HG03103 (cell line): Measurements from ENCODE around the gene L3MBTL4.

Experiments used
- ATAC-seq: cut with Tn5 transposase; IDR thresholded peaks from one replicate; pipeline ENCODE4 v1.9.1; 2021; ENCODE audit warnings: low read depth; ENCODE audit not compliant: unreplicated experiment

Gene L3MBTL4

DNA sequence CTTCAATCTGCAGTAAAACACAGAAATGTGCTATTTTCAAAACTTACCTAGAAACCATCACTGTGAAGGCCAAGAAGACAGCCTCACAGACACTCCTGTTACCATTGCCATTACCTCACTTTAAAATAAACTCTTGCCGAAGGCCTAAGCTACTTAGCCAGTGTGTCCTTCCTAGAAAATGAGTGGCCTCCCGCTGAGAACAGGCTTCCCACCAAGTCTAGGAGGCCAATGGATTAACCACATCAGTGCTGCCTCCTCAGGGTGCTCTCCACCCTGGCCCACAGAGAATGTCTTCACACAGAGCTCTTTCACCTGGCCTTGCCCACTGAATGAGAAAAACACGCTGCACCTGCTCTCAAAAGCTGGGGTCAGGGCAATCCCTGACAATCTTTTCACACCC is 47.5 kb downstream of the L3MBTL4 start:
- no peak for ATAC-seq

DNA sequence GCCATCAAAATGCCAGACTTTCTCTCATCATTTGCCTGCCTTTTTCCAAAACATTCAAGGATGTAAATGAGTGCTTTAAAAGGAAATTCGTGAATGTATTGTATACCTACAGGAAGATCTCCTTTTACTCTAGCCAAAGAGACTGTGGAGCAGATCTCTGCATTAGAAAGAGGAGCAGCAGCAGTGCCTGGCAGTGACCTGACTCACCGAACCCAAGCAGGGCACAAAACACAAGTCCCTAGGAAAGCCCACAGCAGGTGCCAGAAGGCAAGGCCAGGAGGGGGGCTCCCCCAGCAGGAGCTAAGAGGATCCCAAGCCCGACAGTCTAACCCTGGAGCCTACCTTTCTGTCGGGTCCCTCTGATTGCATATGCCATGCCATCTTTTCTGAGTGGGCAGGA is 47.9 kb downstream of the L3MBTL4 start:
- ATAC-seq, result no peak

DNA sequence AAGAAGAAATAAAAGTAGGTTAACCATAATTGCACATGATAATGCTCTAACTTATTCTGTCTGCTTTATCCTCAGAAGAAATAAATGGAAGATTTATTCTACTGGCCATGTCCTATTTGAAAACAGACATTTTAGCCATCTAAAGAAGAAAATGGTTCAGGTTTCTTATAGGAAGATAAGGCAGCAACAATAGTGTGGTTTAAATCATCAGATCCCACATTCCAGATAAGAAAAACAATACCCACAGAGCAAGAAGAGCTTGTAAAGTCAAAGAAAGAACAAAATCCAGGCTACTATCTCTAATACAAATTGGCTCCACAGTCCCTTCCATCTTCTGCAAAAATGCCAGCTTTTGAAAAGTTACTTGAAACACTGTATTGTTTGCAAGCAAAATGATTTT is 49.3 kb downstream of the L3MBTL4 start:
- ATAC-seq, result no peak

DNA sequence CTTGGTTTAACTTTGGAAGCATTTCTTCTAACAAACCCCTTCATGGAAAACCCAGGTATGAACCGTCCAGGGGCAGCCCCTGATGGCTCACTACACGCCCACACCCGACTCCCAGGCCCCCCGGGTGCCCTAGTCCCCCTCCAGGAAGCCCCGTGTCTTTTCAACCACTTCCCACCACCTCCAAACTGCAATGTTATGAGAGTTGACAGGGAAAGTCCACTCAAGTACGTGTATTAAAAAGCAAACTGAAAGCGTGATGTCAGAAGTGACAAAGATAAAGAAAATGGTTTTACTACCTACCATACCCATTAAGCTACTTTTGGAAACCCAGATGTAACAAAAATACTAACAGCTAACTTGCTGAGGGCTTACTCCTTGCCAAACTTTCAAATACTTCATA is 51.5 kb downstream of the L3MBTL4 start:
- ATAC-seq, result no peak

DNA sequence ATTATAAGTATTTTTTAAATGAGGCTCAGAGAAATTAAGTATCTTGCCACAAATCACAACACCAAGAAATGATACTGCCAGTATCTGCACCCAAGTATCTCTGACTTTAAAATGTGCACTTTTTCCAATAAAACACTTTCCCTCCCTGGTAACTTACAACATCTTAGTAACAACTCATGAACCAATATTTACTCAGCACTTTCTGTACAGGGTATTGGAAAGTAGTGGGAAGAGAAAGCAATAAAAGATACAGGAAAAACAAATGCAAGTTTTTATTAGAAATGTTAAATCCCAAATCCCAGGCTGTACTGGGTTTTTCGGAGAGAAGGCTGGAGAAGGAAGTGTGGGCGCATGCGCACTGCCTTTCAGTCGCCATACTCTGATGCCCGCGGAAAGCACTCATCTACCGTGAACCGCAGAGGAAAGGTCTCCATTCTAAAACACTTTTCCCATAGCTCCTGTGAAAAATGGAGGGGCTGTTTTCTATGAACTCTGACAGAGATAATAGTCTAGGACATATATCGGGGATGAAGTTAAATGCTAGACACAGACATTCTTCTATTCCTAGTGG is 52.1 kb downstream of the L3MBTL4 start:
- no peak for ATAC-seq

DNA sequence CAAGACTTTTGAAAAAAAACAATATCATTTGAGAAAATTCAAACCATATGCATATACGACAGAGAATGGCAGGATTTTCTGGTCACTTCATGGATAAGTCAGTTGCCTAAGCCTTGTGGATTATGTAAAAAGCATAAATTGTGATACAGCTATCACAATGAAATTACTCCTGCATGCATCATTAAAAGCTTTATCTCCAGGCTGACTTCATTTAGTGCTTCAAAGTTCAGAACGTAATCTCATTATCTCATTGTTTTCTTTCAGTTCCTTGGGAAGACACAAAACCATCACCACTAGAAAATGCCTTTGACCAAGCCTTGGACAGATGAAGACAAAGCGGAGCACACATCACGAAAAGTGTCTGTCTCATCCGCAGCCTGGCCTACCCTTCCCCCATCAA is 57.0 kb downstream of the L3MBTL4 start:
- no peak for ATAC-seq

DNA sequence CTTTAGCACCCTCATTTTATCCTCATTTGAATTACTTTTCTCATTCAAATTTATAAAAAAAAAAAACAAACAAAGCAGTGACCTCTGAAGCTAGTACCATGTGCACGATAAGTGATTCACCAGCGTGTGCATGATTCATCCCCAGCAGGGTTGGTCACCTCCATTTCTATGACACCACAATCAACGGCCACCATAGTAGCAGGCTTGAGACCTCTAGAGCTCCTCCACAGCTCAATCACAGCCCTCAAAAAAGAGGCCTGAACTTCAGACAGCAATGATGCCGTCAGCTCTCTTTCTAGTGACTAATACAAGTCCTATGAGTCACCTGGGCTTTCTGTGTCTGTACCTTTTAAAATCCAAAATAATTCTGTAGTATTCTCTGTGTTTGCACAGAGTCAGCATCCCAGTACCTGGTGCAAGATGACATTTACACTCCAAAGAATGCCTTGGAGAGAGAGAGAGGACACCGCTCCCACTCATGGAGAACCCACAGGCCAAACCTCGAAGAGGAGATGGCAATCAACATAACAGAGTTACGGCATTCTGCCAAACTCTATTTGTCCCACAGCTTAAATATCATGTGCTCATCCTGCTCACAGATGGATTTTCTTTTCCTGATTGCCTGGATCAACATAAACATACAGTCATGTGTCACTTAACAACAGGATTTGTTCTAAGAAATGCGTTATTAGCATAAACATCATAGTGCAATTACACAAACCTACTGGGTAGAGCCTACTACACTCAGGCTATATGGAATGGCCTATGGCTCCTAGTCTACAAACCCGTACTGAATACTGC is 58.7 kb downstream of the L3MBTL4 start:
- no peak for ATAC-seq

DNA sequence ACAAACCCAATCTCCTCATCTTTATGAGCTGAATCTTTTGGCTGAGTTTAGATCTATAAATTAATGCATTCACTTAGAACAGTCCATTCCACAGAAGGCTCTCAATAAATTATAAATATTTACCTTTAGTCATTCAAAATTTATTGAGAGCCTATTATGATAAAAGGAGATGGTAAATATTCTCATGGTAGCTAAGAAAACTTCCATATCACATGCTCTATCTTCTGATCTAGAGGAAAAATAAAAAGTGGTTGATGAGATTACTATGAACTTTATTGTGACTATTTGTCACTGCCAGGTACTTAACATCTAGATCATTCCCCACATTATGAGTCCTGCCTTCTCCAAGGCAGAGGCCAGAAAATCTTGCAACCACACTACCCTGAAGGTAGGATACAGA is 62.4 kb downstream of the L3MBTL4 start:
- no peak for ATAC-seq

DNA sequence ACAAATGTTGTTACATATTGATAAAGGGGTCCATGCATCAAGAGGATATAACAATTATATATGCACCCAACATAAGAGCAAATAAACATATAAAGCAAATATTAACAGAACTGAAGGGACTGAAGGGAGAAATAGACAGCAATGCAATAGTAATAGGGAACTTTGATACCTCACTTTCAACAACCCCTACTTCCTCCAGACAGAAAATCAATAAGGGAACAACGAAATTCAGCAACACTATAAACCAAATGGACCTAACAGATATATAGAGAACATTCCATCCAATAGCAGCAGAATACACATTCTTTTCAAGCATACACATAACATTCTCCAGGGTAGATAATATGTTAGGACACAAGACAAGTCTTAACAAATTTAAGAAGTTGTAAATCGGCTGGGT is 71.7 kb downstream of the L3MBTL4 start:
- no peak for ATAC-seq

DNA sequence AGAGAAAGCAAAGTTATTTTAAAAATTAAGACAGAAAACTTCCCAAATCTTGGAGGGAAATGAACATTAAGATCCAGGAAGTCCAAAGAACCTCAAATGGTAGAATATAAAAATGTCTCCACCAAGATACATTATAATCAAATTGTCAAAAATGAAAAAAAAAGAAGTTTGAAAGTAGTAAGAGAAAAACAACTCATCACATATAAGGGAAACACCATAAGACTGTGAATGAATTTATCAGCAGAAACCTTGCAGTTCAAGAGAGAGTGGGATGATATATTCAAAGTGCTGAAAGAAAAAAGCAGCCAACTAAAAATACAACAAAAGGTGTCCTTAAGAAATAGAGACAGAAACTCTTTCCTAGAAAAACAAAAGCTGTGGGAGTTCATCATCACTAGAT is 73.0 kb downstream of the L3MBTL4 start:
- no peak for ATAC-seq

DNA sequence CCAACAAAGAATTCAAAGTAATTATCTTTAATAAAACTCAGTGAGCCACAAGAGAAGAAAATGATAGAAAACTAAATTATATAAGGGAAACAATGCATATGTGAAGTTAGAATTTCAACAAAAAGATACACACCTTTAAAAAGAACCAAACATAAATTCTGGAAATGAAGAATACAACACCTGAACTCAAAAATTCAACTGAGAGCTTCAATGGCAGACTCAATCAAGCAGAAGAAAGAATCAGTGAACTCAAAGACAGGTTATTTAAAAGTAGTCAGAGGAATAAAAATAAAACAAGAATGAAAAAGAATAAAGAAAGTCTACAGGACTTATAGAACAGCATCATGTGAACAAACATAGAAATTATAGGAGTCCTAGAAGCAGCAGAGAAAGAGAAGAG is 73.4 kb downstream of the L3MBTL4 start:
- no peak for ATAC-seq

DNA sequence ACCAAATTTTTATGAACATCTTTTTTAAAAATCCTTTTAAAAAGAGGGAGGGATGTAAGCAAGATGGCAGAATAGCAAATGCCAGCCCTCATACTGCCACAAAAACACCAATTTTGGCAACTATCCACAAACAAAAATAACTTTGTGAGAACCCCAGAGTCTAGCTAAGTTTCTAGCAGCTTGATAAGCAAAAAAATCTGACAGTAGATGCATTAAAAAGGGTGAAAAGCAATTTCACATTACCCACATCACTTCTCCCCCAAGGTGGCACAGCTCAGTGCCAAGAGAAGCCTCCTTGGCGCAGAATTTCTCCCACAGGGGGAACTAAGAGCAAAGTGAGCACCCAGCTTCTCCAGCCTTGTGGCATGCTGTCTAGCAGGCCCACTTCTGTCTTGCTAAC is 74.6 kb downstream of the L3MBTL4 start:
- ATAC-seq, result no peak

DNA sequence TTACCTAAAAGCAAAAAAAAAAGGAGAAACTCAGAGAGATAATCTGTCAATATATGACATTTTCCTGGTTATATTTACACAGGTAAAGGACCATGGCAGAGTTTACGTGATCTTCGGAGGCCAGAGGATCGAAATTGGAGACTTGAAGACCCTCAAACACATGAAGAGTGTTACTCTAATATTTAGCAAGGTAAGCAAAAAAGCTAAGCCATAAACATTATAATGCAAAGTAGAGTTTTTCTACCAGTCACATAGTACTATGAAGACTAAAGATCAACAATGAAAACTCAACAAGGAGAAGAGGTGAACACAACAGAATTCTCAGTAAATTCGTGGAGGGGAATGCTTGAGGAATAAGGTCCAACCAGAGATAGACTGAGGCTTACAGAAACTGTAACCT is 78.5 kb downstream of the L3MBTL4 start:
- ATAC-seq, result no peak

DNA sequence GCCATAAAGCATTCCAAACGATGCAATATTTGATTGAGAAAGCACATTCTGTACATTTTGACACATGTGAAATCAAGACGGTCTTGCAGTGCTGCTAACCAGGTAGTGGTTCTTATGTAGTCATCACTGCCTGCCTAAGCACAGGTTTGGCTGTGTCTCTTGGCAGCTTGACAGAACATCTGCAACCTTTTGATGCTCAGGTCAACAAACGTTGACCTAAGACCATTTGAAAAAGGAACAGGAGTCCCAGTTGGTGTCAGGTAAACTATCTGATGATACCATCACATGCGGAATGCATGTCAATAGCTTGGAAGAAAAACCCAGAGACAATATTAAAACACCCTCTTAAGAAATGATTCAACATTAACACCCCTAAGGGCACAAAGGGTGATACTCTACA is 80.7 kb downstream of the L3MBTL4 start:
- no peak for ATAC-seq

DNA sequence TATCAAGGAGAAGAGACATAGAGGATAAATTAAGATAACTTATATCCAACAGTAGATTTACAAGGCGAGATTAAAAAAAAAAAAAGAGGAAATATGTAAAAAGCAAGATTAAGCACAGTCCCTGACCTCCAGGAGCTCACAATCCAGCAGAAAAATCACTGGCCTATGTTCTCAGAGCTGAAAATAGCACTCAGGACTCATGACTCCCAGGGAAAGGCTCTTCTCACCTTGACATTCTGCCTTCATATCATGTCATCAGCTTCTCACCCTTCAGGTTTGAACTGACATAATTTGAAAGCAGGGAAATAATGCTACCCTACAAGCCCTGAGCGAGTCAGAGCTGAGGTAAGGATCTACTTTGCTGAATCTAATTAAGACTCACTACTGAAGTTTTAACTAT is 82.8 kb downstream of the L3MBTL4 start:
- no peak for ATAC-seq

DNA sequence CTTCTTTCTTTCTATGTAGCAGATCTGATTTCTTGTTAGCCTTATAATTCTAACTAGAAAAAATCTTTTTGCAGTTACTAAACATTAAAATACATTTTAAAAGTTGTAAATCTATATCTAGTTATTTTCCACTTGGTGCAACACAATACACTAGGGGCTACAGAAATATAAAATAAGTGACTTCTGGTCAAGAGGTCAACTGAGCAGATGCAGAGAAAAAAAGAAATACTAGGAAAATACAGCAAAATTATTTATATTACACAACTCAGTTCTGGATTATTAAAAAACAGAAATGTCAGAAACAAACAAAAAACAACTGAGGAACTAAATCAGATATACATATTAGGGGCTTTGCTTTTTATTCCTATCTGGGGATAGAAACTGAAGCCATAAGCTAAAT is 83.9 kb downstream of the L3MBTL4 start:
- no peak for ATAC-seq

DNA sequence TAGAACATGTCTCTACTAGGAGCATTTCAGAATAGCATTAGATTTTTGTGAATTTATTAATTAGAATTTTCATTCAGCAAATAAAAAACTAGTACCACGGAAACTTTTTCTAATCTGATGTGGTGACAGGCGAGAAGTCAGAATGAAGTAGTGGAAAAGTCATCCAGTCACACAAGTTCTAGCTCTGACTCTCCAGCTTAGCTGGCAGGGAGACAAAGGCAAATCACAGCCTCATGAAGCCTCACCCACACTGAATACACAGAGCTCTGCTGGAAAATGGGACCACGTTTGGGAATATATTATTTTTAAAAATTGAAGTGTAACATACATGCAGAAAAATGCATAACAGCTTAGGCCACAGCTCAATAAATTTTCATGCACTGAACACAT is 86.1 kb downstream of the L3MBTL4 start:
- no peak for ATAC-seq

DNA sequence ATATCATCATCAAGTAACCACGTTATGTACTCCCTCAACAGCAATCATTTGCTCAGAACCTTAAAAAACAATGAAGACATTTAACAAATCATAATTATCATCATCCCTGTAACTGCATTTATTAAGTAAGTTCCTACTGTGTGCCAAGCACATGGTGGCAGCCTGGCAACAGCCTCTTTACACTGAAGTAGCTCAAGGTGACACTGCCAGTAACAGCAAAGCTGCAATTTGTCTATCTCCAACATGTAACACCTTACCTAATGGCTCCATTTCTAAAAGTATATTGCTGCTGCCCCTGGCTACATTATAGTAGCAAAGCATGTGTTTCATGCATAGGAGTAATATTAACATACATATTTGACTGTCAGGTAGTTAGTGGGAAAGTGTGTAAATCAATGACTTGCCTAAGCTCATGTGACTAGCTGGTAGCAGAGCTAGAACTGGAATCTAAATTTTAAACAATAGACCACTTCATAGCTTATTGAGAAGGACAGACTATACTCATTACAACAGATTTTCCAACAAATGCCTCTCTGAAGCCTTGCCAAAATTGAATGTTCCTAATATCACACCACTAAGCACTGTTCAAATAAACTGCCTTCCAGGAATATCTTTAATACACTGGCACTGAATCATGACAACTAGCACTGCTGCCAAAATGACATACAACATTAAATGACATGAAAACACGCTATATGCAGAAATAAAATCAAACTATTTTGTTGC is 86.7 kb downstream of the L3MBTL4 start:
- ATAC-seq, result no peak

DNA sequence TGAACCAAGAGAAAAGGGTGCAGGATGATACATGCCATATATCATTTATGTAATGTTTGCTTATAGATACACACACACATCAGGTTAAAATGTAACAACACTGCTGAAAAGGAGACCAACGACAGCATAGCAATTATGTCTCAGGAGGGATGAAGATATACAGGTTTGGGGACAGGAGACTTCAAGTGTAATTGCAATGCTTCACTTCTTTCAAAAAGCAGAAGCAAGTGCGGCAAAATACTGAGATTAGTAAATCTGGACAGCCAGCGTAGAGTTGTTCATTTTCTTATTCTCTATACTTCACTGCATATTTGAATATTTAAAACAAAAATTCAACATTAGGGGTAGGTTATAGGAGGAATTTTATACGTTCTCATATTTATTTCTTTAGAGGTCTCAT is 87.2 kb downstream of the L3MBTL4 start:
- no peak for ATAC-seq

DNA sequence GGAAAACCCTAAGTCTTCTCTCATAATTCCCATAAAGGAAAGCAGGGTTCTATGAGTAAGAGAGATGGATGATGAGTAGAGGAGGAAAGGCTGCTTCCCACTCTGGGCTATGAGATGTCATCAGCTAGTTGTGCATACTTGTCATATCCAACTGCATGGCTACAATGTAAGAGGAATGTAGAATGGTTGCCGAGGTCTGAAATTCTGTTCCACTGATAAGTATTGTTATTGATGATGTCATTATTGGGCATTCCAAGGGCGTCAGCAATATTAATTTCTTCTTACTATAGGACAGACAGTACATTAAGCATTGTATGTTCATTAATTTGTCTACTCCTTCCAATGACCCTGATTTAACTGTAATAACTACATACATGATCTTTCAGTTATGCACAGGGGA is 88.1 kb downstream of the L3MBTL4 start:
- ATAC-seq, result no peak

DNA sequence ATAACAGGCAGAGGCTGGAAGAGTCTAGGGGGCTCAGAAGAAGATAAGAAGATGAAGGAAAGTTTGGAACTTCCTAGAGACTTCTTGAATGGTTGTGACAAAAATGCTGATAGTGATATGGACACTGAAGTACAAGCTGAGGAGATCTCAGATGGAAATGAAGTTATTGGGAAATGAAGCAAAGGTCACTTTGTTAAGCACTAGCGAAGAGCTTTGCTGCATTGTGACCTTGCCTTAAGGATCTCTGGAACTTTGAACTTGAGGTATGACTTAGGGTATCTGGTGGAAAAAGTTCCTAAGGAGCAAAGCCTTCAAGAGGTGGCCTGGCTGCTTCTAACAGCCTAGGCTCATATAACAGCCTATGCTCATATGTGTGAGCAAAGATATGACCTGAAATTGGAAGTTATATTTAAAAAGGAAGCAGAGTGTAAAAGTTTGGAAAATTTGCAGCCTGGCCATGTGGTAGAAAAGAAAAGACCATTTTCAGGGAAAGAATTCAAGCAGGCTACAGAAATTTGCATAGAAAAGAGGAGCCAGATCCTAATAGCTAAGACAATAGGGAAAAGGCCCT is 91.3 kb downstream of the L3MBTL4 start:
- no peak for ATAC-seq
